Stimulated activated CD8-positive, alpha-beta memory T cell treated with anti-CD3 and anti-CD28 coated beads, Interleukin-15, amount 100 ng/mL, for 4 hours (primary cell): Measurements from ENCODE around the gene MAMSTR.

ENCODE experiments used
- DNase-seq, 2 donors: peaks; one replicate each; pipeline ENCODE4 v3.0.0-alpha.2; 2020; ENCODE audit warnings: low read depth in 2 of 2

MAMSTR gene

DNA sequence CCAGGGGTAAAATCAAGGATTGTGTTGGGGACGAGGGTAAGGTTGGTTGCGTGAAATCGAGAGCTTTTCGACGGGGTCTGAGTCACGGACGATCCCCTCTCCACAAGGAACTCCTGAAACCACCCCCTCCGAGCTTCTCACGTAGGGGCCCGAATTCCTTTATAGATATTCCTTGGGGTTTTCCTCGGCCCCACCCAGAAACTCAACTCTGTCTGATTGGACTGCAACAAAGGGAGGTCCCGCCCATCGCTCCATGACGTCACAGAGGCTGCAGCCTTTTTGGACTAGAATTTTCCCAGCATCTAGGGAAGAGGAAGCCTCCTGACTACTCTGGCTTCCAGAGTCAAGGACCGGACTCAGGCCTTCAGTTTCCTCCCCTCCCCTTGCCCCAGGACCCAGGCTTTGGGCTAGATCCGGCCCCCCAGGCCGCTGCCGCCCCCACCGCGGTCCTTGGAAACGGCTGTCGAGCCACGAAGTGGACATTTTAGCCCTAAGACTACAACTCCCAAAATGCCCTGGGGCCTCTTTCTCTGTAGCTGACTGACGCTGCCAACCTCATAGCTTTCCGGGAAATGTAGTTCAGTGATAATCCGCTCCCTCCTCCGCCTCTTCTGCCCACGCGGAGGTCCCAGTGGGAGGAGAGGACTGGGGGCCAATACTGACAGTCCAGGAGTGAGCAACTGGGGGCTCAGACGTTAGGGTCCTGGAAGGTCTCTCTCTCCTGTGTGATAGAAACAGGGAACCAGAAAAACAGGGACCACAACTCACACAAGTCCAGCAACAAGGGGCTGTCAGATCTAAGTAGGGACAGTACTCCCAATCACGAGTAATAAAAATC lies 27.4 kb upstream of the MAMSTR start, which contains the start of gene IZUMO1:
TSS of gene IZUMO1 (minus strand) at position 172 of the 838 bp plus-strand sequence. CDS start 1,050 bp downstream, outside the sequence.
- DNase-seq = no peak

DNA sequence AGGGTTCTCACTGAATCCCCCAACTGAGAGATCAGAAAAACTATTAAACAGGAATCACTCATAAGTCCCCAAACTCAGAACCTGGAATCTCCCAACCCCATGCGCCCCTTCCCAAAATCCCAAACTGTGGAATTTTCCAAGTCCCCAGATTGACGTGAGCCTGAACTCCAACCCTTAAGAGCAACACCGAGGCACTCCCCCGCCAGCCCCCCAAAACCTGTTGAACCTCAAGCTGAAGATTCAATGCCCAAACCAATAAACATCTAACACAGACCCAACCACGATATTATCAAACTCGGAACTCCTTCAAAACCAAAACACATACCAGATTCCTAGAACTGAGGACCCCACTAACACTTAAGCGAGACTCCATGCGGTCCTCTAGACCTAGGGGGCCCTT lies 26.6 kb upstream of the MAMSTR start:
- no peak for DNase-seq

DNA sequence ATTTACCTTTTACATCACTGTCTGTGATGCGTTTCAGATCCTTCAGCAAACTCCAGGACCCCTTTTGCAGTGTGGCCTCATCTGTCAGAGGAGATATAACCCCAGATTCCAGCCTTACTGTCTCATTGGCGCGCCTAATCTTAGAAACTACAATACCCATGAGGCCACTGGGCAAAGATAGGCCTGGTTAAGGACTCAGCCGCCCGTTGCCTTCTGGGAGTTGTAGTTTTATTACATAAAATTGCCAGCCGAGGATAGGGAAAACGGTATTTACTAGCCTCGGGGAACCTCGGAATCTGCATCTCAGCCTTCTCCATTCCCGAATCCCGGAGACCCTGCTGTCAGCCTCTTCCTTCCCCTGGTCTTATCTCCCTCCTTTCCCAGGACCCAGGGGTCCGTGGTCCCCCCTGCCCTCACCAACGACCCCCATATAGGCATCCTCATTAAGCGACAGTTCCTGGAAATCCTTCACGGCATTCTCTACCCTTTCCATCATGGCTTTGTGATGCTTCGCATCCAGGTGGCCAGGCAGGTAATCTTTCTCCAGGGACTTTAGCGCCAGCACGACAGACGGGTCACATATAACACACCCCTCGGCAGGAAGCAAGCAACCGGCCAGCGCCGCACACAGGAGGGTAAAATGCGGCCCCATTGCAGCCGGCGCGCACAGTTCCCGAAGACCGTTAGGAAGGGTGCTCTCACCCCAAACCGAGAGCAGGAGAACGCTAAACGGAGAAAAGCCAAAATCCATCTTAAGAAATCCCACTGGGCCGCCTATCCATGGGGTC lies 25.9 kb upstream of the MAMSTR start:
- peak in 1 of 2 donors; percentile 24 for DNase-seq

DNA sequence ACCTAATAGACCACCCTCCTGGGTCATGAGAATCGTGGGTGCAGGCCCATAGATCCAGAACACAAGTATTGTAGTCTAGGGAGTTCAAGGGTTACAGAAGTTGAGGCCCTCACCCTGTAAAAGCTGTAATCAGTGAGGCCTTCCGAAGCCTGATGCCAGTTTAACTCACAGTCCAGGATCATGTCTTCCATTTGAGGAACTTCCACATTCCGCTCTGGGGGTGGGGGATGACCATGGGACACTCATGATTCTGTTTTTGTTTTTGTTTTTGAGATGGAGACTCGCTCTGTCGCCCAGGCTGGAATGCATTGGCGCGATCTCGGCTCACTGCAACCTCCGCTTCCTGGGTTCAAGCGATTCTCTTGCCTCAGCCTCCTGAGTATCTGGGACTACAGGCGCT lies 22.6 kb upstream of the MAMSTR start:
- no peak for DNase-seq

DNA sequence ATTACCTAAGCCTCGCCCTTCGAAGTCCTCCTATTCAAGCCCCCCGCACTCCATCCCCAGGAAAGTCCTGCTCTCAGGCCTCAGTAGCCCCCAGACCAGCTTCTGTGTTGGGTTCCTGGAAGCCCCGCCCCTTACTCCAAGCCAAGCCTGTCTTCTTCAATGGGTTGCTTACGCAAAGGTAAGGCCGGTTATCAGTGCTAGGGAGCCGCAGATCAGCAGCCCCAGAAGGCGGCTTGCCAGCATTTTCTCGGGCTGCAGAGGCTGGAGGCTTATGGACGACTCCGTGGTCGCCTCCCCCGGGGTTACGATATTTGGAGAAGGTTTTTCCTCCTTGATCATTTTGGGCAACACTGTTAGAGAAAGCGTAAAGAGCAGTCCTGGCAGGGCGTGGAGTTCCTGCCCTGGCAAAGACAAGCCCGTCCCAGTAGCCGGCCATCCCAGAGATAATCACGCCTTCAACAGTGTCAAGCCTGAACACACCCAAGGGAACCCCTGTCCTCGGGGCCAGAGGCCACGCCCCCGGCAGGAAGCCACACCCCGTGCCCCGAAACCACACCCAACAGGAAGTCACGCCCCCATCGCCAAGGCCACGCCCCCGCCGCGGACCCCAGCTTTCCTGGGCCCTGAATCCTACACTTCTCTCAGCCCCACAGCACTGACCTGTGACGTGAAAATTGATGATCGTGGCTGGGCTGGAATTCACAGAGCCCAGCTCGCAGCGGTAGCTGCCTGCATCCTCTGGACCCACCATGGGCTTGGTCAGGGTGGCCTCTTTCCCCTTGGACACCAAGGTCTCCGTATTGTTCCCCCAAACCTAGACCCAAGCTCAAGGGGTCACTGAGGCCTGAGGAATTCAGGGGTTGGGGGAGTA lies 21.8 kb upstream of the MAMSTR start:
- DNase-seq = no peak

- DNase-seq = no peak
Observed at GRCh38 chr19:48740164-48740972, 20.8 kb upstream of the MAMSTR start, which contains the start of gene RASIP1. RASIP1 (minus strand) TSS chr19:48740610; CDS start chr19:48740282, 328 bp downstream.

GRCh38 chr19:48739404-48740163 lies 20.1 kb upstream of the MAMSTR start:
- no peak for DNase-seq

GRCh38 chr19:48738557-48739403 lies 19.3 kb upstream of the MAMSTR start:
- peak; percentile 72 to 75 for DNase-seq

DNA sequence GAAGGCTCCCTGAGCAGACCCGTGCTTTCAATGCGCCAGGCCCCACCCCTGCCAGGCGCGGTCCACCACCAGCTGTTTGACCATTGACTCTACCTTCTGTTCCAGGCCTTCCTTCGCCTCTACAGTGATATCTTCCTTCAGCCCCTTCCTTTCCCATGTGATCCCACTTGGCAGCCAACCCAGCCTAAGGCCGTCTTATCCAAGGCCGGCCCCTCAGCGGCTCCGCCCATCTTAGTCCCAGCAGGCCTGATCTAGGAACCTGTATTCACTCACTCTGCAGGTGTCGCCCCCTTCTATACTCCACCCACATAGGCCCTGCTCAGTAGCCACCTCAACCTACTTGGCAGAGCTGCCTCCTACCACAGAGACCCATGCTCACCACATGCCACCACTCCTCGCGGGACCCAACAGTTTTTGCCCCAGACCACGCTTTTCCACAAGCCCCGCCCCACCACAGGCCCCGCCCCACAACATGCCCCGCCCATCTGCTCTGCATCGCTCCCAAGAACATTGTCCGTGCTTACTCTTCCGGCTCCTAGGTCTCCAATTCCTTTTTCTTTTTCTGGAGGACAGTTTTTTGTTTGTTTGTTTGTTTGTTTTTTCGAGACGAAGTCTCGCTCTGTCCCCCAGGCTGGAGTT lies 18.0 kb upstream of the MAMSTR start:
- no peak for DNase-seq

DNA sequence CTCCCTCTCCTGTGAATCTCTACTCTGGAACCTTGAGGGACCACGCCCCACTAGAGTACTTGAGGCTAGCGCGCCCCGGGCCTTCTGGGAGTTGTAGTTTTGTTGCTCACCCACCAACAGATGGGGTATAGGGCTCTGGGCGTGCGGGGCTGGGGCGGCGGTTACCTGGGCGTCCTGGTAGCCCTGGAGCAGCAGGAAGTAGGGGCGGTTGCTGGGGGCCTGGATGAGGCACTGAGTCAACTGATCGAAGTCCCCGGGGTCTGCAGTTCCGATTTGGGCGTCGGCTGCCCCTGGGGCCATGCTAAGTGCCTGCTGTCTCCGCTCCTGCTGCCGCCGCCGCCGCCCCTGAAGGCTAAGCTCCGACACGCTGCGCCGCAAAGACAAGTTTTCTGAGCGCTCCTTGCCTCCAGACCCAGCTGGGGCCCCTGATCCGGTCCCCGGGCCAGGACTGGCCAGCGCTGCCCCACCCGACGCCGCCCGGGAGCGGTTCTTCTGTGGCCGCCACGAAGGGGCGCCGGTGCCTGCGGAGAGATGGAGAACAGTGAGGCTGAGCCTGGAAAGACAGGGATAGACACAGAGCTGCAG lies 15.6 kb upstream of the MAMSTR start:
- DNase-seq = no peak

- no peak for DNase-seq
Observed at GRCh38 chr19:48734625-48735024, 15.1 kb upstream of the MAMSTR start.

DNA sequence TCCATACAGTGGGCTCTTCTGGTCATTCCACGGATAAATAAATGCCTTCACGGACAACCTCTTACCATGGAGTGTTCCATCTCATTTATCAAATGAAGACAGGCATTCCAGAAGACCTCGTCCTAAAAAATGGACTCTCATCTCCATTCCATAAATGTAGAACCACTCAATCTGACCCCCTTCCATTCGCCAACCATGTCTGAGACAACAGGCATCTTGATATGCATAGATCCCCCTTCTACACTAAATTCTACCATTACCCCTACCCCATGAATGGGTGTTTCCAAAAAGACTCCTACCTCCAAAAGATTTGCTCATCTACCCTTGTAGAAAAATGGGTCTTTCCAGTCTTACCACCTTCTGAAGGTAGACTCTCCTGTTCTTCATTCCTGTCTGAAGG lies 11.9 kb upstream of the MAMSTR start:
- no peak for DNase-seq

DNA sequence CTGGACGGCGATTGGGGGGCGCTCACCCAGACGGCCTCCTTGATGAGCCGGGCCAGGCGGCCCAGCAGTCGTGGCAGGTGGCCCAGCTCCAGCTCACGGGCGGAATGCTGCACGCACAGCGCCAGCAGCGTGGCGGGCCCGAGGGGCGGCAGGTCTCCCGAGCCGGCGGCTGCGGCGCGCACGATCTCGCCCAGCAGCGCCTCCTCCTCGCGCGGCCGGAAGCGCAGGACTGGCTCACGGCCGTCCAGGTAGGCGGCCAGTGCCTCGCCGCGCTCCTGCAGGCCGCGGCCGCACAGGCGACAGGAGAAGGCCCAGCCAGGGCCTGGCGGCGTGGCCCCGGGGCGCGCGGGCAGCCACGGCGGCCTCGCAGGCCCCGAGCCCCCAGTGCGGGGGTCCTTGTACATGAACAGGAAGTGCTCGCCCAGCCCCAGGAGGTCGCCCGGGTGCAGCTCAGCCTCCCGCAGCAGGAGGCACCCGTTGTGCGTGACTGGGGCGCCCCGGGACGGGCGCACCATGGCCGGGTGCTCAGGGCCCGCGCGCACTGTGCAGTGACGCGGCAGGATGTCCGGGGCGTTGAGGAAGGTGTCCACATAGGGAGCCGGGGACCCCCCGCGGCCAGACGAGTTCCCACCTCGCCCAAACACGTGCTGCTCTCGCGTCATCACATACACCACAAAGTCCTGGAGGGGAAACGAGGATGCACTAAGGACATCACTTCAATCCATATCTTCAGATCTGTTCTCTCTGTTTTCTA lies 9.6 kb upstream of the MAMSTR start:
- no peak for DNase-seq

DNA sequence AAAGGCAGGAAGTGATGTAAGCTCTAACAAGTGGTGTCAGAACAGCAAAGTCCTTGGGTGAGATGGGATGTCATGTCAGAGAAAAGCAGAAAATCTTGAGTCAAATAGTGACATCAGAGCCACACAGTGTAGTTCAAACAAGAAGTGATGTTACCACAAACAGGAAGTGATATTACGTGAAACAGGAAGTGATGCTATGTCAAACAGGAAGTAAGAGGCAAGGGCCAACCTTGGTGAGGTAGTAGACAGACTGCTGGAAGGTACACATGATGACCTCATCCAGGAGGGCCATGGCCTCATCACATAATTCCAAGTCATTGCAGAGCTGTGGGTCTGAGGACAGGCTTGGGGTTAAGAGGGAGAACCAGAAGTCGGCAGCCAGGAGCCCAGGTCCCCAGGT lies 7.0 kb upstream of the MAMSTR start:
- DNase-seq = no peak

DNA sequence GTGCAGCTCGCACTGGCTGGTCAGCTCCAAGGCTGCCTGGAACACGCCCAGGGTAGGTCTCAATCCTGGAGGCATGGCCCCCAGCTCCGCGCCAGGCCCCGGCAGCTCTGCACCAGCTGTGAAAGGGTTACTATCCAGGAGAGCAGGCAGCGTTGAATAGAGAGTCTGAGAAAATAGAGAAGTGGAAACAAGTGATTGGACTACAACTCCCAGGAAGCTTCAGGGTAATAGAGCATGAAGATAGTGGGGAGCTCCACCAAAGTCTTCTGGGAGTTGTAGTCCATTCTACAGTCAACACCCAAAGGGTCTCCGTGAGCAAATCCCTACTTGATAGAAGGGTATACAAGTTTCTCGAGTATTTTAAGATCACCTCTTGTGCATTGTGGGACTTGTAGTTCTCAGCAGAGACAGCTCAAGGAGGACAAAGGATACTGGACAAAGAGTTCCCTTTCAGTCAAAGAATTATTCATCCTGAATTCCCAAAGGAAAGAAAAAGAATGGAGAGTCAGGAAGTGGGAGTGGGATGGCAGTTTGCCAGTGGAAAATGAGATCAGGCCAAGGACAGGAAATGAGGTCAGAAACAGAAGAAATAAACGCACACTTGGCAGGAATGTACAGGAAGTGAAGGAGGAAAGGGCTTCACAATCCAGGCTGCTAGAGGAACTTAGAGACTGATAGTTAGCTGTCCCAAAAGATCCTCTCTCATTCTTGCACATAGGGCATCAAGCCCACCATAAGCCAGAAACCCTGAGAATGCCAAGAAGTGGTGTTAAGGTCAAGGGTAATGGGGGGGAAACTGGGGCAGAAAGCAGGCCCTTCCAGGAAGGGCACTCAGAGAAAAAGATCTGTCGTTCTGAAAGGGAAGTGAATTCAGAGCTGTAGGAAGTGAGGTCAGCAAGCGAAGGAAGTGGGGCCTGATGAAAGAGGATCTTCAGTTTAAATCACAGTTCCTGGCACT lies 5.5 kb upstream of the MAMSTR start:
- no peak for DNase-seq

- DNase-seq = no peak
Observed at GRCh38 chr19:48722196-48722708, 2.7 kb upstream of the MAMSTR start.
